Mononuclear cell (primary cell): ENCODE data around the gene PAN2. TPM values are rescaled to one million over a fixed set of nuclear protein-coding genes. Genes with fewer than 3 reads are reported as not detected.
"Not testable (repeated sequence)": the region's sequence is repeated elsewhere in the genome, so short reads cannot be mapped to it uniquely, and the experiment has no call there.

Experiments used
- H3K27me3 ChIP-seq: 2 replicates; pipeline ENCODE4 v1.6.0; 2011; ENCODE audit warnings: low read length, control low read depth; ENCODE audit not compliant: insufficient read depth
- H3K4me1 ChIP-seq: 2 replicates; pipeline ENCODE4 v1.5.1; 2011; ENCODE audit warnings: mild to moderate bottlenecking, low read length, control low read depth; ENCODE audit not compliant: insufficient read depth
- H3K4me3 ChIP-seq: 2 replicates; pipeline ENCODE4 v1.5.1; 2011; ENCODE audit warnings: mild to moderate bottlenecking, low read length, moderate library complexity
- H3K9me3 ChIP-seq: 2 replicates; pipeline ENCODE4 v1.5.1; 2011; ENCODE audit warnings: low read depth, mild to moderate bottlenecking, control low read depth, low read length
- total RNA-seq: library from RNA; depleted of rRNA; stranded (reverse); fragments of >200 nt; gene quantifications from one replicate; pipeline ENCODE4 v1.2.3, GENCODE V29; 2012

Gene PAN2
- total RNA-seq, 1 donor: 39.8 TPM

- H3K4me1 ChIP-seq: no peaks in the 10 kb centered on the region
These were observed 59.5 kb downstream of the PAN2 start for GRCh38 chr12:56274299-56274698.

GRCh38 chr12:56272468-56272867 lies 61.3 kb downstream of the PAN2 start:
- not testable (repeated sequence) for H3K4me3 ChIP-seq, H3K4me1 ChIP-seq, H3K27me3 ChIP-seq, H3K9me3 ChIP-seq

More at GRCh38 chr12:56274299-56274698, 59.5 kb downstream of the PAN2 start:
- Histone ChIP-seq H3K4me3 (no peak overlapping the region), H3K27me3 (no peaks in the 10 kb centered on the region), H3K9me3 (no peaks in the 10 kb centered on the region)

GRCh38 chr12:56271031-56271430 lies 62.8 kb downstream of the PAN2 start:
- H3K27me3 ChIP-seq: no peaks in the 10 kb centered on the region

GRCh38 chr12:56267443-56268071 lies 66.2 kb downstream of the PAN2 start:
- Histone ChIP-seq H3K4me3 (peak overlapping the region; percentile 80), H3K9me3 (no peaks in the 10 kb centered on the region), H3K27me3 (no peaks in the 10 kb centered on the region), H3K4me1 (peaks cover 15% of the 10 kb centered on the region)

More at GRCh38 chr12:56271031-56271430, 62.8 kb downstream of the PAN2 start:
- H3K4me3 ChIP-seq: no peak overlapping the region
- no peaks in the 10 kb centered on the region for H3K9me3 ChIP-seq
- peaks cover 12% of the 10 kb centered on the region for H3K4me1 ChIP-seq

GRCh38 chr12:56266693-56267442 lies 66.9 kb downstream of the PAN2 start, which contains the start of gene COQ10A:
Gene COQ10A, plus strand, starts transcription at chr12:56266942. Its CDS starts 177 bp downstream, at chr12:56267119.
- H3K4me3 ChIP-seq: peak within 1 kb of the TSS; percentile 80
- no peaks in the 10 kb centered on the region for H3K27me3 ChIP-seq
- H3K4me1 ChIP-seq: peaks cover 15% of the 10 kb centered on the region
- no peaks in the 10 kb centered on the region for H3K9me3 ChIP-seq

Other genes with a start within 250 kb of the PAN2 start
- gene PA2G4, start 229.4 kb downstream of the PAN2 start, total RNA-seq: 103 TPM
- 5,493 TPM for gene RPL41, start 217.4 kb downstream of the PAN2 start, total RNA-seq
- gene ZC3H10, start 215.7 kb downstream of the PAN2 start, total RNA-seq: 8.6 TPM
- gene ESYT1, start 205.7 kb downstream of the PAN2 start, total RNA-seq: 62.1 TPM
- 2.1 TPM for gene MYL6B, start 181.4 kb downstream of the PAN2 start, total RNA-seq
- 729 TPM for gene MYL6, start 175.6 kb downstream of the PAN2 start, total RNA-seq
- 61.1 TPM for gene SMARCC2, start 144.5 kb downstream of the PAN2 start, total RNA-seq
- gene RNF41, start 112.1 kb downstream of the PAN2 start, total RNA-seq: 34.3 TPM
- 8.9 TPM for gene NABP2, start 109.7 kb downstream of the PAN2 start, total RNA-seq
- gene SLC39A5, start 103.9 kb downstream of the PAN2 start, total RNA-seq: not detected
- 8.4 TPM for gene ANKRD52, start 75.6 kb downstream of the PAN2 start, total RNA-seq
- gene COQ10A, start 67.1 kb downstream of the PAN2 start, total RNA-seq: 14.8 TPM
- gene CS, start 33.7 kb downstream of the PAN2 start, total RNA-seq: 148 TPM
- 22.6 TPM for gene CNPY2, start 18.0 kb downstream of the PAN2 start, total RNA-seq
- 23.5 TPM for gene IL23A, start 4.9 kb upstream of the PAN2 start, total RNA-seq
- gene STAT2, start 26.1 kb upstream of the PAN2 start, total RNA-seq: 95.2 TPM
- not detected for gene APOF, start 28.9 kb upstream of the PAN2 start, total RNA-seq
- gene TIMELESS, start 115.4 kb upstream of the PAN2 start, total RNA-seq: 1.3 TPM
- gene MIP, start 120.7 kb upstream of the PAN2 start, total RNA-seq: not detected
- gene SPRYD4, start 134.6 kb upstream of the PAN2 start, total RNA-seq: 2.9 TPM
- 1.2 TPM for gene GLS2, start 154.2 kb upstream of the PAN2 start, total RNA-seq
- 1.5 TPM for gene RBMS2, start 187.8 kb upstream of the PAN2 start, total RNA-seq